Activated CD4-positive, alpha-beta T cell treated with anti-CD3 and anti-CD28 coated beads, Interleukin-2, amount 50 U/mL, for 1 hour (primary cell): Measurements from ENCODE around the gene ATP1A4.
A peak's percentile ranks its signal among the peaks of the same experiment; 100 is the strongest.

Experiments
- DNase-seq: peaks from one replicate; pipeline ENCODE4 v3.0.0-alpha.2; 2020

ATP1A4 gene

GRCh38 chr1:160178731-160179130 lies 27.3 kb downstream of the ATP1A4 start:
- DNase-seq: no peak

- no peak for DNase-seq
These were observed 27.9 kb downstream of the ATP1A4 start for GRCh38 chr1:160179336-160179735.

DNA sequence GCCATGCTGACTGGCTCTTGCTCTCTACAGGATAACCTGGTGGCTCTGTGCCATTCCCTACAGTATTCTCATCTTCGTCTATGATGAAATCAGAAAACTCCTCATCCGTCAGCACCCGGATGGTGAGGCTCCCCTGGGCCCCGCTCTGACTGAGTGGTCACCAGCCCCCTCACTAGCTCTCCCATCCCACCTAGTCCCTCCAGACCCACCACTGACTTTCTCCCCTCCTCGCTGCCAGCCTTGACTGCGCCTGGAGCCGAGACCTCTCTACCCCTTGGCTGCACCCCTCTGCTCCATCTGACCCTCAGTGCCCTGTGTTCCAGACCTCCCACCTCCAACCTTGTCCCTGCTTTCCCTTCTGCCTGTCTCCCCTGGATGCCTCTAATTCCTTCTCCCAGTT lies 34.8 kb downstream of the ATP1A4 start:
- DNase-seq: no peak

DNA sequence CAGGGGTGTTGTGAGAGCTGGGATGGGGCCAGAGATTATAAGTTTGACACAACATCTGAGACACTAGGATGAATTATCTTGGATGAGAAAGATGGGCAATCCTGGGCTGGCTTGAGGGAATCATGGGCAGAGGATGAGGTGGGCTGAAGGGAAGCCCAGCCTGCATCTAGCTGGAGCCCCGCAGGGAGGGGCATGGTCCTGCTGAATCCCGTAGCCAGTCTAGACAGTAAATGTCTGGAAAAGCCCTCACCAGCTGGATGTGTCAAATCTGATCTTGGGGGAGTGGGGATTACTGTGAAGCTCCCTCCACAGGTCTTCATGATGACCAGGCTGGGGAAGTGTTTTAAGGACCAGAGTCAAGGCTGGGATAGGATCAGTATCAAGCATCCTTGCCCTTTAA lies 35.3 kb downstream of the ATP1A4 start:
- DNase-seq: no peak

DNA sequence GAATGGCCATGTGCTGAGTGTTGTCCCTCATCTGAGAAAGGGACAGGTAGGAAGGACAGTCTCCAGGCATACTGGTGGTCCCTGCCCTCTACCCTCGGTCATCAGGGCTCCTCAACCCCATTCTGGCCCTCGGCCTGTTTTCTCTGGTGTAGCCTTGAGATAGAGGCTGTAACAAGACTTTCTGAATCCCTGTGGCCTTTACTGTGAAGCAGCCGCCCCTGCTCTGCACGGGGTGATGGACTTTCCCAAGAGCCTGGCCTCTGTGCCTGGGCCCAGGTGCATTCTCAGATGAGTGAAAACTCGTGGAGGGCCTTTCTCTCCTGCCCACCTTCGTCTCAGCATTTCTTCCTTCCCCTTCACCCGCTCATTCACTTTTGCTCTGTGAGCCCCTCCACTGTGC lies 36.0 kb downstream of the ATP1A4 start:
- no peak for DNase-seq

DNA sequence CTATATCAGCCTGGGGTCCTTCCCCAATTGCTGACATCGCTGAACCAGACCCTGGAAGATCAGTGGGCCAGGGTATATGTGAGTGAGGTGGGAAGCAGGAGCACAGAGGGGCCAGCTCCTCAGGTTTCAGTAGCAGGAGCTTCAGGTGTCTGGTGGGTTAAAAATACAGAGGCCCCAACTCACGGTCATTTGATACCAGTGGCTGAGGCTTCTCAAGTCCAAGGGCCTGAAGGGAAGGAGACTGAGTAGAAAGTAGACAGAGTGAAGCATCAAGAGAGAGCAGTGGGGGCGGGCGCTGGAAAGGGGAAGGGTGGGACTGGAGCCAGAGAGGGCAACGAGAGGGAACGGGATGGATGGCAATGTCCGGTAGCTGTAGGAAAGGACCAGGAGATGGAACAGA lies 36.9 kb downstream of the ATP1A4 start:
- DNase-seq: no peak

DNA sequence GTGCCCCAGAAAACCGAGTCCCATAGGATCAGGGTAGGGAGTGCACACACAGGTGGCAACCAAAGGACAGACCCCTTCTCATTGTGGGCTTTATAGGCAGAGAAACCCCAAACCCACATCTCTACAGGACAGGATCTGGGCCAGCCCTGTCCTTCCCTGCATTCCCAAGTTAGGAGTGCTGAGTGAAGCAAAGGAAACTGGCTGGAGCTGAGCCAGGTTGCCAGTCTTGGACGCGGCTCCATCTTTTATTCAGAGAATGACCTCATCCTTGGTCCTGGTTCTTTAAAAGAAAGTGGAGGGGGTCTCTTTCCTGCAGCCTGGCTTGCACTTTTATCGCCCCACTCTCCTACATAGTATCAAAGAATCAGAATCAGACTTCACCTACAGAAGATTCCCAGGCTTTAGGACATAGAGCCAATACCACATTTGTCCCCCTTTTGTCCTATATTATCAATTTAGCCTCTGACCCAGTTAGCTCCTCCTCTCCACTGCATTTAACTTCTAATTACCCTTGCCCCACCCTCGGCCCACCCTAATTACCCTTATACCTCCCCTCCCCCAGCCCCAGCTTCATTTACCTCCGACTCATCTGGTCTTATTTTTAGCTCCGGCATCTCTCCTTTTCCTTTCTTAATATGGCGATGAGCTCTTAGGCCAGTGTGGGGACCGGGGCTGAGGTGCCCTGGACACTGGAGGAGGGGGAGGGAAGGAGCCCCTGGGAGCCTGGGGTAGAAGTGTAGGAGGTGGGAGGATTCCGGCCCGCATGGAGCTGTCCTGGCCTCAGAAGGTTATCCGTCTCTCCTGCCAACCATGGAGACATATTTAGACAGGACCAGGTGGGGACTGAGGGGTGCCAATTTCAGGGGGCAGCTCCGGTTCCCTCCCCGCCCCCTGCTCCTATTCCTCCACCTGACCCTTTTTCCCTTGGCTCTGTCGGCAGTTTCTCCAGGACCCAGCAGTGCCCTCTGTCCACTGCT lies 38.5 kb downstream of the ATP1A4 start, which contains the start of gene CASQ1:
TSS of gene CASQ1 (plus strand) at position 927 of the 977 bp plus-strand sequence. CDS start 177 bp downstream, outside the sequence.
- DNase-seq: no peak

- DNase-seq: no peak
These were observed 40.4 kb downstream of the ATP1A4 start for GRCh38 chr1:160191756-160192155.

GRCh38 chr1:160192234-160192633 lies 40.8 kb downstream of the ATP1A4 start:
- no peak for DNase-seq

DNA sequence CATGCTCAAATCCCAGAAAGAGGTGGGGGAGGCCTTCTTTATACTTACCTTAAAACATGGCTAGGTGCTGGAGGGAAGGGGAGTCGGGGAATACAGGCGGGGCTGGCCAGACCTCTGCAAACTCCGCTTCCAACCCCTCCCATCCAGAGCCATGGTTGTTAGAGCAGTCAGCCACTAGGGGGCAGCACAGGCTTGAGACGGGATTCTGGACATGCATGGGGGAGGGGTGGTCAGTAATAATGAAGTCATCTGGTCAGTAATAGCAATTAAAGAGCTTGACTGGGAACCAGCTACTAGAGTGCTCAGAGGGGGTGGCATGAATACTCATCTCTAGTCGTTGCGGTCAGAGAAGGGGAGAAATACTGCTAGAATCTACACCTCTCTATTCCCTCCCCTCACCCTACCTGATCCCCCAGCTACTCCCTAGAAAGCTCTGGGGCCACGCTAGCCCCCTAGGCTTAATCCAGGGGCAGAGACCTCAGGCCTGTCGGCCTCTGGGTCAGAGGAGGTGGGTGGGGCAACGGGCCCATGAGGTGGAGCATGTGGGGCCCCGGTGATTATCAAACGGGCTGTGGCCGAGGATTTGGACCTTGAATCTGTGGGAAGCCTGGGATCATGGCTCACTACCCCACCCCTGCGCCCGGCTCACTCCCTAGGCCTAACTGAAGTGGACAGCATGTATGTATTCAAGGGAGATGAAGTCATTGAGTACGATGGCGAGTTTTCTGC lies 41.9 kb downstream of the ATP1A4 start:
- peak; percentile 85 for DNase-seq

GRCh38 chr1:160193832-160194736 lies 42.7 kb downstream of the ATP1A4 start:
- no peak for DNase-seq

- DNase-seq: no peak
These were observed 43.3 kb downstream of the ATP1A4 start for GRCh38 chr1:160194737-160195059.

DNA sequence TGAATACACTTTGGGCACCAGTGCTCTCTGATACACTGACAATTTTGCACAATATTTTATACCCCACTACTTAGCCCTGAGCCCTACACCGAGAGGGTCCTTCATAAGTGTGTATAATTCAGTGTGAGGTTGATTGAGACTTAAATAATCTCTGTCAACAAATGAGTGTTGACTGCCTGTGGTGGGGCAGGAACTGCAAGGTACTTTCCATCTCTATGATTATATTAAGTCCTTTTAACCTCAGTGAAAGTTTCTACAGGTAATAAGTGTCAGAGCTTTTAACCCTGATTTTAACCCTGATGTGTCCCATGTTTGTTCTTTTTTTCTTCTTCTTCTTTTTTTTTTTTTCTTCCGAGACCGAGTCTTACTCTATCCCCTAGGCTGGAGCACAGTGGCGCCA lies 44.7 kb downstream of the ATP1A4 start:
- no peak for DNase-seq

DNA sequence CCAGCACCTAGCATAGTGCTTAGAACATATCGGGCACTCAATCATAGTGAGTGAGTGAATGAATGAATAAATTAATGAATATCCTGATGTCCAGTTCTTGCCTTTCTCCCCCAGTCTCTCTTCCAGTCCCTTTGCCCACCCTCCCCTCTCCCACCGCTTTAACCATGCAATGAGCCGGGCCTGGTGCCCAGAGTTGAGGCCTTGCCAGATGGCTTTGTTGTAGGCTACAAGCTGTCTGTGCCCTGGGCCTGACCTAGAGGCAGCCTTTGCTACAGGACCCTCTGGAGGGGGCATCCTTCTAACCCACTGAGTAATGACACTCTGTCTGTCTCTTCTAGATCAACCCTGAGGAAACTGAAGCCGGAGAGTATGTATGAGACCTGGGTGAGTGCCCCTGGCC lies 45.8 kb downstream of the ATP1A4 start:
- DNase-seq: no peak

- DNase-seq: no peak
These were observed 49.4 kb downstream of the ATP1A4 start for GRCh38 chr1:160200786-160201185.

GRCh38 chr1:160204526-160205241 lies 53.3 kb downstream of the ATP1A4 start:
- DNase-seq: no peak

DNA sequence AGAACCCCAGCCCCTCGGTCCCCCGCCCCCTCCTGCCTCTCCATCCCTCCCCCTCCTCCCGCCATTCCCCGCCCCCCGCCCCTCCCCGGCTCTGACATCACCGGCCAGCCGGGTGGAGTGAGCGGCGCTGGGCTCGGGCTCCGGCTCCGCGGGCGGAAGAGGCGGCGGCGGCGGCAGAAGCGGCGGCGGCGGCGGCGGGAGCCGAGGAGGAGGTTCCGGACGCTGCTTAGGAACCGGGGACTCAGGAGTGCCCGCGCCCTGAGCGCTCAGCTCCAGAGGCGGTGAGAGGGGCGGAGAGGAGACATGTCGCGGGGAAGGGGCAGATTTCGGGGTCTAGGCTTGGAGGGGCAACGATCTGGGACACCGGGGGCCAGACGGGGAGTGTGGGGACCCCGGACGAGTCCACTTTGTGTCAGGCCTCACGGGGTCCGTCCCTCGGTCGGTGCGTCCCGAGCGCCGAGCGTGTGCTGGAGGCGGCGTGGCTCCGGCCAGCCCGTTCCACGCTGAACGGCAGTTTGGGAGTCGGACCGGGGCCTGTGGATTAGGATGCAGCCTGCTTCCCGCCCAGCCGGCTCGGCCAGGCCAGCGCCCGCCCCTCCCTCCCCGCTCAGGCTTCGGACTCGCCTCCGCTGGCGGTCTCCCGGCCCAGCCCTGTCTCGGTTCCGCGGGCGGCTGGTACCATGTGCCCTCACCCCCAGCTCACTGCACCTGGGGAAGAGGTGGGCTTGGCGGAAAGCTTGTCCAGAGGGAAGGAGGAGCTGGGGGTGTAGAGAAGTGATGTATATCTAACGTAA lies 54.0 kb downstream of the ATP1A4 start, which contains the start of gene PEA15:
TSS of gene PEA15 (plus strand) at position 143 of the 794 bp plus-strand sequence. CDS start 6,161 bp downstream, outside the sequence.
- peak; percentile 68 for DNase-seq

DNA sequence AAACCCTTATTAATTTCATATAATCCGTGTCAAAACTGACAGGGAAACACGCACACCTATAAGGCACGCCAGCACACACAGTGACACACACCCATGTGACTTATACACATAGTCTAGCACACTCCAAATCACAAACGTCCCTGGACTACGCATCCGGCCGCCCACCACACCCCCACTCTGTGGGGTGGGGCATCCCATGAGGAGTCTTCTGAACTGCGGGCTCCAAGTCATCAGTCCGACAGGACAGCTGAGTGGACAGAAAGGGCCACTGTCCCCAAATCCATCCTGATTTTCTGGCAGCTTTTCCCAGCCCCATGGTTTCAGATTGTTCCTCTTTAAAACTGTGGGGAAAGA lies 54.6 kb downstream of the ATP1A4 start:
- DNase-seq: peak; percentile 45

GRCh38 chr1:160206421-160207117 lies 55.2 kb downstream of the ATP1A4 start:
- no peak for DNase-seq

- DNase-seq: no peak
These were observed 55.8 kb downstream of the ATP1A4 start for GRCh38 chr1:160207118-160207650.
